SK-N-SH (cell line): ENCODE results near the gene IL21R. TPM values are rescaled to one million over a fixed set of nuclear protein-coding genes. Genes with fewer than 3 reads are reported as not detected.

Experiments used
- CTCF ChIA-PET: fragments of 300-600, 350-600 bp; formaldehyde crosslinking; extraction: SDS; loops from one replicate; lab custom pipeline; 2021; lab: Yijun Ruan, JAX
- POLR2A ChIA-PET: fragments of 350-600 bp; sonication (Branson Sonifier 250); formaldehyde crosslinking; extraction: SDS; loops from one replicate; lab custom pipeline; 2020; ENCODE audit warnings: antibody characterized with exemption, inconsistent platforms; lab: Yijun Ruan, JAX
- DNase-seq: peaks from one replicate; pipeline ENCODE4 v3.0.0; 2012
- H2AFZ ChIP-seq: fragments of 200-600 bp; sonication (generic); 2 replicates; pipeline ENCODE4 v1.8.1; 2016; ENCODE audit warnings: antibody characterized with exemption, mild to moderate bottlenecking, low read depth
- H3F3A ChIP-seq: fragments of 200-600 bp; sonication (generic); replicated peaks from 2 replicates; pipeline ENCODE3; 2016; ENCODE audit warnings: antibody characterized with exemption, mild to moderate bottlenecking; ENCODE audit not compliant: insufficient read depth
- H3K27ac ChIP-seq, 2 experiments: fragments of 200-500 bp in 1 of 2; fragments of 200-600 bp in 1 of 2; sonication (Bioruptor generic) in 1 of 2; sonication (generic), shearing (Covaris generic) in 1 of 2; 2 replicates each; pipeline versions ENCODE4 v1.5.1 to v1.6.1; 2014 to 2016; ENCODE audit warnings: low read depth in 2 of 2, inconsistent platforms in 1 of 2, low read length in 1 of 2, mild to moderate bottlenecking in 1 of 2, mixed read lengths in 1 of 2
- H3K27me3 ChIP-seq: fragments of 200-600 bp; sonication (generic), shearing (Covaris generic); 2 replicates; pipeline ENCODE4 v1.6.1; 2016; ENCODE audit warnings: mixed run types; ENCODE audit not compliant: insufficient read depth
- H3K36me3 ChIP-seq, 2 experiments: fragments of 200-500 bp in 1 of 2; fragments of 200-600 bp in 1 of 2; sonication (Bioruptor generic) in 1 of 2; sonication (generic) in 1 of 2; replicated peaks in 1 of 2; 2 replicates each; pipeline versions ENCODE3 to v1.5.1; 2014 to 2016; ENCODE audit warnings: low read length in 1 of 2, mild to moderate bottlenecking in 1 of 2; ENCODE audit not compliant: insufficient read depth in 2 of 2, control insufficient read depth in 1 of 2
- H3K4me1 ChIP-seq, 2 experiments: fragments of 200-500 bp in 1 of 2; fragments of 200-600 bp in 1 of 2; sonication (Bioruptor generic) in 1 of 2; sonication (generic), shearing (Covaris generic) in 1 of 2; 2 replicates each; pipeline versions ENCODE4 v1.5.1 to v1.6.1; 2014 to 2016; ENCODE audit warnings: low read depth in 1 of 2, low read length in 1 of 2, mixed run types in 1 of 2; ENCODE audit not compliant: insufficient read depth in 2 of 2, control insufficient read depth in 1 of 2
- H3K4me2 ChIP-seq: fragments of 200-600 bp; sonication (generic), shearing (Covaris generic); 2 replicates; pipeline ENCODE4 v1.6.1; 2017; ENCODE audit warnings: mixed run types
- H3K4me3 ChIP-seq, 2 experiments: fragments of 200-500 bp in 1 of 2; fragments of 200-600 bp in 1 of 2; sonication (Bioruptor generic) in 1 of 2; sonication (generic), shearing (Covaris generic) in 1 of 2; 2 replicates each; pipeline versions ENCODE4 v1.5.1 to v1.8.1; 2014 to 2016; ENCODE audit warnings: low read depth in 2 of 2, inconsistent platforms in 1 of 2, low read length in 1 of 2, mild to moderate bottlenecking in 1 of 2, mixed read lengths in 1 of 2, moderate library complexity in 1 of 2
- H3K79me2 ChIP-seq: fragments of 200-600 bp; sonication (generic); 2 replicates; pipeline ENCODE4 v1.8.1; 2017; ENCODE audit warnings: mild to moderate bottlenecking; ENCODE audit not compliant: insufficient read depth
- H3K9ac ChIP-seq: fragments of 200-600 bp; sonication (generic); 2 replicates; pipeline ENCODE4 v1.6.1; 2017; ENCODE audit warnings: mixed run types
- H3K9me2 ChIP-seq: fragments of 200-600 bp; sonication (generic); 2 replicates; pipeline ENCODE4 v1.6.1; 2017; ENCODE audit warnings: mixed run types
- H3K9me3 ChIP-seq: fragments of 200-600 bp; sonication (generic); 2 replicates; pipeline ENCODE4 v1.6.1; 2017; ENCODE audit warnings: mixed run types, mild to moderate bottlenecking, moderate library complexity
- H4K20me1 ChIP-seq: fragments of 200-600 bp; sonication (generic); 2 replicates; pipeline ENCODE4 v1.6.1; 2017; ENCODE audit warnings: mild to moderate bottlenecking, mixed run types; ENCODE audit not compliant: insufficient read depth
- CHD2 ChIP-seq: fragments of 150-350 bp; IDR thresholded peaks from 2 replicates; pipeline ENCODE4 v1.6.1; 2018; ENCODE audit warnings: low read length; ENCODE audit not compliant: partially characterized antibody
- CTCF ChIP-seq: fragments of 200-600 bp; sonication (generic); IDR thresholded peaks from 2 replicates; pipeline ENCODE4 v1.6.1; 2017; ENCODE audit warnings: antibody characterized with exemption, mild to moderate bottlenecking, moderate library complexity
- EP300 ChIP-seq, 2 experiments: IDR thresholded peaks; 2 replicates each; pipeline versions ENCODE4 v1.4.0 to v1.6.1; 2012; ENCODE audit warnings: borderline replicate concordance in 1 of 2, low read depth in 1 of 2, low read length in 1 of 2
- FOSL2 ChIP-seq: IDR thresholded peaks from 2 replicates; pipeline ENCODE4 v1.4.0; 2012; ENCODE audit warnings: low read depth, mild to moderate bottlenecking, moderate library complexity, borderline replicate concordance
- FOXJ3 ChIP-seq: sonication (generic); formaldehyde crosslinking; IDR thresholded peaks from 2 replicates; pipeline ENCODE4 v1.5.1; 2020; ENCODE audit warnings: mild to moderate bottlenecking, missing genetic modification reagents
- GATA2 ChIP-seq: sonication (generic); formaldehyde crosslinking; IDR thresholded peaks from 2 replicates; pipeline ENCODE4 v1.5.0; 2020; ENCODE audit warnings: mild to moderate bottlenecking, missing genetic modification reagents
- JUND ChIP-seq: IDR thresholded peaks from 2 replicates; pipeline ENCODE4 v1.4.0; 2012
- MEF2A ChIP-seq: IDR thresholded peaks from 2 replicates; pipeline ENCODE4 v1.4.0; 2012; ENCODE audit warnings: low read depth, borderline replicate concordance
- POLR2AphosphoS5 ChIP-seq: IDR thresholded peaks from 2 replicates; pipeline ENCODE4 v1.6.1; 2012; ENCODE audit warnings: low read depth, low read length
- RFX5 ChIP-seq: IDR thresholded peaks from 2 replicates; pipeline ENCODE4 v1.6.1; 2012; ENCODE audit warnings: mild to moderate bottlenecking, improper control_type of control experiment, low read length
- RXRA ChIP-seq: IDR thresholded peaks from 2 replicates; pipeline ENCODE4 v1.4.0; 2012; ENCODE audit warnings: low read depth, mild to moderate bottlenecking, borderline replicate concordance
- TAF1 ChIP-seq: IDR thresholded peaks from 2 replicates; pipeline ENCODE4 v1.6.1; 2012; ENCODE audit warnings: low read depth, mild to moderate bottlenecking, low read length, moderate library complexity, borderline replicate concordance
- YY1 ChIP-seq: IDR thresholded peaks from 2 replicates; pipeline ENCODE4 v1.4.0; 2012; ENCODE audit warnings: low read depth, mild to moderate bottlenecking
- ZBTB33 ChIP-seq: IDR thresholded peaks from 2 replicates; pipeline ENCODE4 v1.4.0; 2012; ENCODE audit warnings: low read depth, borderline replicate concordance
- WGBS: methylation state at CpG from one replicate; pipeline ENCODE4 v1.1.6; 2017; ENCODE audit warnings: low lambda C conversion rate; 5-methylcytosine and 5-hydroxymethylcytosine counted together
- polyA plus RNA-seq, 3 experiments: library from polyadenylated mRNA; depleted of rRNA; stranded (reverse); fragments of >200 nt; gene quantifications; 2 replicates each; pipeline ENCODE4 v1.2.3, GENCODE V29; 2012
- TF ChIP-seq, protein P1 (sequence below): IDR thresholded peaks from 2 replicates; pipeline ENCODE4 v1.4.0; 2012; ENCODE audit warnings: low read depth
- TF ChIP-seq, protein P2 (sequence below): IDR thresholded peaks from 2 replicates; pipeline ENCODE4 v1.4.0; 2012; ENCODE audit warnings: low read depth, borderline replicate concordance
- TF ChIP-seq, protein P3 (sequence below): IDR thresholded peaks from 2 replicates; pipeline ENCODE4; 2012

IL21R gene
- polyA plus RNA-seq, 1 of the 3 experiments (the other 2 are of a cell fraction), result 0.13 TPM

GRCh38 chr16:27491894-27492587, 90.1 kb downstream of the IL21R start:
- WGBS, result 87% methylated on average over 15 of the region's 16 CpGs
- POLR2A ChIA-PET, result no interaction called here
- no peaks in the 10 kb centered on the region for H3K9me2 ChIP-seq
- H4K20me1 ChIP-seq, result no peaks in the 10 kb centered on the region
- no peaks in the 10 kb centered on the region for H3K27me3 ChIP-seq
- H3K27ac ChIP-seq, result no peak overlapping the region
- no peaks in the 10 kb centered on the region for H3K4me1 ChIP-seq
- peaks cover 56 to 90% of the 10 kb centered on the region in 2 experiments for H3K36me3 ChIP-seq
- CTCF ChIA-PET, result no interaction called here
- no peaks in the 10 kb centered on the region for H3F3A ChIP-seq
- no peak overlapping the region for H2AFZ ChIP-seq
- DNase-seq, result no peak
- TF ChIP-seq, protein P1, sequence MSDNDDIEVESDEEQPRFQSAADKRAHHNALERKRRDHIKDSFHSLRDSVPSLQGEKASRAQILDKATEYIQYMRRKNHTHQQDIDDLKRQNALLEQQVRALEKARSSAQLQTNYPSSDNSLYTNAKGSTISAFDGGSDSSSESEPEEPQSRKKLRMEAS, result no peak
- TF ChIP-seq CTCF, result no peak
- TF ChIP-seq POLR2AphosphoS5, result no peak
- no peak for TF ChIP-seq CHD2
- TF ChIP-seq, protein P2, sequence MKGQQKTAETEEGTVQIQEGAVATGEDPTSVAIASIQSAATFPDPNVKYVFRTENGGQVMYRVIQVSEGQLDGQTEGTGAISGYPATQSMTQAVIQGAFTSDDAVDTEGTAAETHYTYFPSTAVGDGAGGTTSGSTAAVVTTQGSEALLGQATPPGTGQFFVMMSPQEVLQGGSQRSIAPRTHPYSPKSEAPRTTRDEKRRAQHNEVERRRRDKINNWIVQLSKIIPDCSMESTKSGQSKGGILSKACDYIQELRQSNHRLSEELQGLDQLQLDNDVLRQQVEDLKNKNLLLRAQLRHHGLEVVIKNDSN, result no peak
- TF ChIP-seq TAF1, result no peak
- TF ChIP-seq FOSL2, result no peak
- TF ChIP-seq GATA2 (CRISPR knock-in tag), result no peak
- no peak for TF ChIP-seq RXRA
- TF ChIP-seq RFX5, result no peak
- TF ChIP-seq FOXJ3 (CRISPR knock-in tag), result no peak
- TF ChIP-seq EP300 (IDR thresholded peaks at IDR 0.05; ENCODE audit: borderline replicate concordance in 1 of 2, low read depth in 1 of 2, low read length in 1 of 2), result no peak
- TF ChIP-seq, protein P3, sequence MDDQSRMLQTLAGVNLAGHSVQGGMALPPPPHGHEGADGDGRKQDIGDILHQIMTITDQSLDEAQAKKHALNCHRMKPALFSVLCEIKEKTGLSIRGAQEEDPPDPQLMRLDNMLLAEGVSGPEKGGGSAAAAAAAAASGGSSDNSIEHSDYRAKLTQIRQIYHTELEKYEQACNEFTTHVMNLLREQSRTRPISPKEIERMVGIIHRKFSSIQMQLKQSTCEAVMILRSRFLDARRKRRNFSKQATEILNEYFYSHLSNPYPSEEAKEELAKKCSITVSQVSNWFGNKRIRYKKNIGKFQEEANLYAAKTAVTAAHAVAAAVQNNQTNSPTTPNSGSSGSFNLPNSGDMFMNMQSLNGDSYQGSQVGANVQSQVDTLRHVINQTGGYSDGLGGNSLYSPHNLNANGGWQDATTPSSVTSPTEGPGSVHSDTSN, result no peak
- no peak for TF ChIP-seq MEF2A
- no peak for TF ChIP-seq ZBTB33
- TF ChIP-seq YY1, result no peak
- no peak for TF ChIP-seq JUND
- no peak overlapping the region for H3K4me2 ChIP-seq
- no peak overlapping the region for H3K9ac ChIP-seq
- no peaks in the 10 kb centered on the region for H3K9me3 ChIP-seq
- H3K79me2 ChIP-seq, result no peaks in the 10 kb centered on the region
- no peak overlapping the region for H3K4me3 ChIP-seq
